GM06990 (cell line): ENCODE results near the gene SPA17.

Source experiments
- DNase-seq: peaks from one replicate; pipeline ENCODE4 v3.0.0-alpha.2; 2011; ENCODE audit not compliant: insufficient read length; ENCODE audit errors: extremely low read depth
- H3K27me3 ChIP-seq: replicated peaks from 2 replicates; pipeline ENCODE4 v1.6.0; 2011; ENCODE audit warnings: low read length; ENCODE audit not compliant: control insufficient read depth, insufficient read depth
- H3K36me3 ChIP-seq: 2 replicates; pipeline ENCODE4 v1.5.1; 2011; ENCODE audit warnings: low read length; ENCODE audit not compliant: control insufficient read depth, insufficient read depth
- H3K4me3 ChIP-seq: replicated peaks from 2 replicates; pipeline ENCODE4 v1.5.1; 2011; ENCODE audit warnings: low read depth, mild to moderate bottlenecking, control low read depth, low read length
- TF ChIP-seq, protein P1 (sequence below): IDR thresholded peaks from 2 replicates; pipeline ENCODE4 v1.5.1; 2011; ENCODE audit warnings: low read length, control low read depth, mild to moderate bottlenecking, inconsistent platforms; ENCODE audit not compliant: insufficient read depth, poor library complexity, severe bottlenecking

The SPA17 gene

DNA sequence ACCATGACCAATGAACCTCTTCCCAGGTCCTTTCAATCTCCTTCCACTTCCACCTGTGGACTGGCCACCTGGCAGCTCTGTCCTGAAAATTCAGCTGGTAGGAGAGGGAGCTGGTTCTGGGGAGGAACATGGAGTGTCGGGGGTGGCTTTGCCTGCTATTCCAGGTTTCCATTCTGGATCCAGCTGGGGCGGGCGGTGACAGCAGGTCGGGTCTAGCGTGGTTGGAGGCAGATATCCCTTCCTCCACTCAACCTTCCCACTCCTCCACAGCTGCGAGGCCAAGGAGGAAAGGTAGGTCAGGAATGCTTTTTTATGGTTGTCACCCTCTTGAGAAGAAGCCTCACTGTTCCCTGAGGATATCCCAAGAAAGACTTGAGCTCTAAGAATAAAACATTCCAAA, 69.3 kb downstream of the SPA17 start:
- no peaks in the 10 kb centered on the region for H3K36me3 ChIP-seq
- TF ChIP-seq, protein P1, sequence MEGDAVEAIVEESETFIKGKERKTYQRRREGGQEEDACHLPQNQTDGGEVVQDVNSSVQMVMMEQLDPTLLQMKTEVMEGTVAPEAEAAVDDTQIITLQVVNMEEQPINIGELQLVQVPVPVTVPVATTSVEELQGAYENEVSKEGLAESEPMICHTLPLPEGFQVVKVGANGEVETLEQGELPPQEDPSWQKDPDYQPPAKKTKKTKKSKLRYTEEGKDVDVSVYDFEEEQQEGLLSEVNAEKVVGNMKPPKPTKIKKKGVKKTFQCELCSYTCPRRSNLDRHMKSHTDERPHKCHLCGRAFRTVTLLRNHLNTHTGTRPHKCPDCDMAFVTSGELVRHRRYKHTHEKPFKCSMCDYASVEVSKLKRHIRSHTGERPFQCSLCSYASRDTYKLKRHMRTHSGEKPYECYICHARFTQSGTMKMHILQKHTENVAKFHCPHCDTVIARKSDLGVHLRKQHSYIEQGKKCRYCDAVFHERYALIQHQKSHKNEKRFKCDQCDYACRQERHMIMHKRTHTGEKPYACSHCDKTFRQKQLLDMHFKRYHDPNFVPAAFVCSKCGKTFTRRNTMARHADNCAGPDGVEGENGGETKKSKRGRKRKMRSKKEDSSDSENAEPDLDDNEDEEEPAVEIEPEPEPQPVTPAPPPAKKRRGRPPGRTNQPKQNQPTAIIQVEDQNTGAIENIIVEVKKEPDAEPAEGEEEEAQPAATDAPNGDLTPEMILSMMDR, result no peak
- no peak for DNase-seq
- no peak overlapping the region for H3K4me3 ChIP-seq
- no peaks in the 10 kb centered on the region; the same call in 1 of the 2 replicates for H3K27me3 ChIP-seq

DNA sequence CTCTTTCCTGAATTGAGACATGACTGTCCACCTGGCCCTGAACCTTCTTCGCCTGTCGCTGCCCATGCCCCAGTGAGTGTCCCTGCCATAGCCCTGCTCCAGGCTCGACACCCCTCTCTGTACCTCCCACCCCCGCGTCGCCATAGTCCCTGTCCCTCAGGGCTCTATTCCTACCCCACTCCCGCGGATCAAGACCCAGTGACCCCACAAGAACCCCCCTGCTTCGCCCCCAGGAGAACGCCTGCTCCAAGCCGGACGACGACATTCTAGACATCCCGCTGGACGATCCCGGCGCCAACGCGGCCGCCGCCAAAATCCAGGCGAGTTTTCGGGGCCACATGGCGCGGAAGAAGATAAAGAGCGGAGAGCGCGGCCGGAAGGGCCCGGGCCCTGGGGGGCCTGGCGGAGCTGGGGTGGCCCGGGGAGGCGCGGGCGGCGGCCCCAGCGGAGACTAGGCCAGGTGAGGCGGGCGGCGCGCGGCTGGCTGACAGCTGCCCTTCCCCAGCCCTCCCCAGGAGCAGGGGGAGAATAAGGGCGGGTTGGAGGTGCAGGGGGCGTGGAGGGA, 71.6 kb downstream of the SPA17 start:
- DNase-seq, result no peak
- no peaks in the 10 kb centered on the region for H3K36me3 ChIP-seq
- peak overlapping the region; percentile 72; the same call in 1 of the 2 replicates for H3K4me3 ChIP-seq
- TF ChIP-seq, protein P1, result no peak
- H3K27me3 ChIP-seq, result no peaks in the 10 kb centered on the region

DNA sequence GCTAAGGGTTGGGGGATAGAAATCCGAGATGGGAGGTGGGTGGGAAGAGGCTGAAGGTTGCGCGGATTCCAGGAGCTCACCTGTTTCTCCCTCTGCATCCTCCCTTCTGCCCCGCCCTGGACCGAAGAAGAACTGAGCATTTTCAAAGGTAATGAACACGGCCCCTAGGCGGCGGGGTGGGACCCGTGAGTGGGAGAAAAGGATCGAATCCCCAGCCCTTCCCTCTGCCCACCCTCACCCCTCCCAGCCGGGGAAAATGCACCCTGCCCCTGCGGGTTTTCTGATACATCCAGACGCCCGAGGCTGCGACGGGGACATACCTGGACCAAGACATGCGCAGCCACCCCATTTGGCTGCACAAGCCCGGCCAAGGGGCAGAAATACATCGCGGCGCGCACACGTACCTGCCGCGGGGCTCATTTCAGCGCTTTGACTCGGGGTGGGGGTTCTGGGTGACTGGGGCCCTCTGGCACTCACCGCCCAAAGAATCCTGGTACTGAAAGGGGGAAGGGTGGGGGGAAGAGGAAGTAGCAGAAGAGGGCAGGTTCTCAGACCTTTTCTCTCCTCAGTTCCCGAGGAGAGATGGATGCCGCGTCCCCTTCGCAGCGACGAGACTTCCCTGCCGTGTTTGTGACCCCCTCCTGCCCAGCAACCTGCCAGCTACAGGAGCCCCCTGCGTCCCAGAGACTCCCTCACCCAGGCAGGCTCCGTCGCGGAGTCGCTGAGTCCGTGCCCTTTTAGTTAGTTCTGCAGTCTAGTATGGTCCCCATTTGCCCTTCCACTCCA, 72.3 kb downstream of the SPA17 start:
- DNase-seq, result no peak

DNA sequence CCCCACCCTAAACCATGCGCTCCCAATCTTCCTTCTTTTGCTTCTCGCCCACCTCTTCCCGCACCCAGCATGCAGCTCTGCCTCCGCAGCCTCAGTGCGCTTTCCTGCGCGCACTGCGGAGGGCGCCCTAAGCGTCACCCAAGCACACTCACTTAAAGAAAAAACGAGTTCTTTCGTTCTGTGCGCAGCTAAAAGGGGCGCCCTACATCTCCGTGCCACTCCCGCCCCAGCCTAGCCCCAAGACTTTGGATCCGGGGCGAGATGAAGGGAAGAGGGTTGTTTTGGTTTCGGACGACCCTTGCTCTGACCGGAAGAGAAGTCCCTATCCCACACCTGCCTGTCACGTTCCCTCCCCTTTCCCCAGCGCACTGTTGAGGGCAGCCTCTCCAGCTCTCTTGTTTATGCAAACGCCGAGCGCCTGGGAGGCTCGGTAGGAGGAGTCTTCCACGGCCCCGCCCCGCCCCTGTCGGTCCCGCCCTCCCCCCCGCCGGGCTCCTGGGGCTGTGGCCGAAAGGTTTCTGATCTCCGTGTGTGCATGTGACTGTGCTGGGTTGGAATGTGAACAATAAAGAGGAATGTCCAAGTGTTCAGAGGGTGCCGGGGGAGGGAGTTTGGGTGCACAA, 73.0 kb downstream of the SPA17 start:
- H3K27me3 ChIP-seq, result no peaks in the 10 kb centered on the region
- peak; percentile 86 for DNase-seq
- peak overlapping the region; percentile 72 for H3K4me3 ChIP-seq
- TF ChIP-seq, protein P1, result peak; percentile 85
- no peaks in the 10 kb centered on the region; the same call in 1 of the 2 replicates for H3K36me3 ChIP-seq

More for the DNA sequence above, 72.3 kb downstream of the SPA17 start:
- no peaks in the 10 kb centered on the region for H3K27me3 ChIP-seq
- peak overlapping the region; percentile 72 for H3K4me3 ChIP-seq
- no peaks in the 10 kb centered on the region for H3K36me3 ChIP-seq
- TF ChIP-seq, protein P1, result peak; percentile 56
